Mesendoderm (in vitro differentiated cells): ENCODE data around the gene OR8H2. TPM values are rescaled to one million over a fixed set of nuclear protein-coding genes. Genes with fewer than 3 reads are reported as not detected.

Experiments
- DNase-seq: peaks from one replicate; pipeline ENCODE4 v3.0.0; 2013
- H2AK5ac ChIP-seq: 2 replicates; pipeline ENCODE4 v1.6.1; 2013; ENCODE audit warnings: low read length, inconsistent platforms
- H2BK120ac ChIP-seq: 2 replicates; pipeline ENCODE4 v1.6.1; 2013; ENCODE audit warnings: low read depth, mild to moderate bottlenecking, low read length, moderate library complexity, mixed read lengths
- H2BK15ac ChIP-seq: replicated peaks from 2 replicates; pipeline ENCODE4 v1.6.1; 2013; ENCODE audit warnings: low read depth, mild to moderate bottlenecking, moderate library complexity
- H2BK5ac ChIP-seq: 2 replicates; pipeline ENCODE4 v1.6.1; 2013; ENCODE audit warnings: low read length, inconsistent platforms
- H3K18ac ChIP-seq: 2 replicates; pipeline ENCODE4 v1.6.1; 2013; ENCODE audit warnings: mild to moderate bottlenecking, low read length, mixed read lengths
- H3K23ac ChIP-seq: one replicate; pipeline ENCODE4 v1.6.1; 2013; ENCODE audit warnings: low read length
- H3K27ac ChIP-seq: 2 replicates; pipeline ENCODE4 v1.5.1; 2013; ENCODE audit warnings: low read depth, mild to moderate bottlenecking, inconsistent platforms, low read length, moderate library complexity
- H3K27me3 ChIP-seq: 2 replicates; pipeline ENCODE4 v1.6.1; 2013; ENCODE audit warnings: low read length, control low read depth, mild to moderate bottlenecking, inconsistent platforms; ENCODE audit not compliant: insufficient read depth, poor library complexity
- H3K36me3 ChIP-seq: 2 replicates; pipeline ENCODE4 v1.6.1; 2013; ENCODE audit warnings: low read length, inconsistent platforms; ENCODE audit not compliant: control insufficient read depth, insufficient read depth
- H3K4ac ChIP-seq: one replicate; pipeline ENCODE4 v1.6.1; 2013; ENCODE audit warnings: low read depth, mild to moderate bottlenecking, low read length, moderate library complexity
- H3K4me1 ChIP-seq: 2 replicates; pipeline ENCODE4 v1.6.1; 2013; ENCODE audit warnings: low read depth, low read length, inconsistent platforms; ENCODE audit not compliant: control insufficient read depth
- H3K4me2 ChIP-seq: 2 replicates; pipeline ENCODE4 v1.6.1; 2013; ENCODE audit warnings: low read length
- H3K4me3 ChIP-seq: 2 replicates; pipeline ENCODE4 v1.5.1; 2013; ENCODE audit warnings: mild to moderate bottlenecking, low read length
- H3K56ac ChIP-seq: one replicate; pipeline ENCODE4 v1.6.1; 2013; ENCODE audit warnings: low read length
- H3K79me1 ChIP-seq: 2 replicates; pipeline ENCODE4 v1.6.1; 2013; ENCODE audit warnings: low read length, inconsistent platforms
- H3K79me2 ChIP-seq: 2 replicates; pipeline ENCODE4 v1.6.1; 2013; ENCODE audit warnings: mild to moderate bottlenecking, low read length; ENCODE audit not compliant: control insufficient read depth, insufficient read depth
- H3K9ac ChIP-seq: 2 replicates; pipeline ENCODE4 v1.6.1; 2013; ENCODE audit warnings: low read length, inconsistent platforms
- H4K5ac ChIP-seq: one replicate; pipeline ENCODE4 v1.6.1; 2013; ENCODE audit warnings: low read length
- H4K8ac ChIP-seq: one replicate; pipeline ENCODE4 v1.6.1; 2013; ENCODE audit warnings: low read depth, mild to moderate bottlenecking, control low read depth, low read length, moderate library complexity
- WGBS: extraction: QIAGEN DNeasy Blood & Tissue Kit; methylation state at CpG from one replicate; pipeline ENCODE4 v1.1.7; 2013; ENCODE audit warnings: low lambda C conversion rate, missing lambda C conversion rate; ENCODE audit not compliant: insufficient coverage; ENCODE audit errors: extremely low coverage; 5-methylcytosine and 5-hydroxymethylcytosine counted together
- small RNA-seq: library from polyadenylated mRNA; stranded (forward); fragments of <200 nt; extraction: miRNeasy Mini kit (QIAGEN cat#:217004); gene quantifications from one replicate; pipeline ENCODE3, GENCODE V24; 2013; ENCODE audit not compliant: insufficient read depth

The OR8H2 gene

GRCh38 chr11:56152333-56152732, 48.8 kb downstream of the OR8H2 start:
- no peaks in the 10 kb centered on the region for H3K36me3 ChIP-seq
- no peak overlapping the region for H4K5ac ChIP-seq
- H3K27me3 ChIP-seq = no peaks in the 10 kb centered on the region
- no peak overlapping the region for H3K56ac ChIP-seq
- DNase-seq = no peak
- no peak overlapping the region for H3K4ac ChIP-seq
- no peak overlapping the region for H2BK15ac ChIP-seq
- no peak overlapping the region for H2AK5ac ChIP-seq
- no peak overlapping the region for H3K4me2 ChIP-seq
- no peak overlapping the region for H3K9ac ChIP-seq
- no CpG with 5 or more reads among the region's 15 CpGs for WGBS
- no peaks in the 10 kb centered on the region for H3K79me1 ChIP-seq
- no peak overlapping the region for H4K8ac ChIP-seq
- no peak overlapping the region for H3K23ac ChIP-seq
- H3K27ac ChIP-seq = no peak overlapping the region
- no peaks in the 10 kb centered on the region for H3K4me1 ChIP-seq
- no peak overlapping the region for H2BK120ac ChIP-seq
- no peak overlapping the region for H3K18ac ChIP-seq
- H2BK5ac ChIP-seq = no peak overlapping the region
- no peak overlapping the region for H3K4me3 ChIP-seq
- no peaks in the 10 kb centered on the region for H3K79me2 ChIP-seq

Small RNA genes within 50 kb of the gene (small RNA-seq; reads per million reads assigned to genes)
- gene OR8I4P = not detected
